Cardiac fibroblast (primary cell): ENCODE results near the gene CUL2.
"Not testable (repeated sequence)": the region's sequence is repeated elsewhere in the genome, so short reads cannot be mapped to it uniquely, and the experiment has no call there.

Experiments used
- DNase-seq, 2 donors: peaks; one replicate each; pipeline versions ENCODE4 v3.0.0 to v3.0.0-alpha.2; 2010; ENCODE audit warnings: low read depth in 2 of 2
- H3K4me3 ChIP-seq, 2 donors: replicated peaks in 1 of 2; 1 replicate in 1 of 2; 2 replicates in 1 of 2; pipeline ENCODE4 v1.5.1; 2011; ENCODE audit warnings: low read depth in 2 of 2, low read length in 2 of 2, mild to moderate bottlenecking in 2 of 2, moderate library complexity in 1 of 2
- TF ChIP-seq, protein P1 (sequence below): IDR thresholded peaks from one replicate; pipeline ENCODE4 v1.5.1; 2011; ENCODE audit warnings: low read depth, mild to moderate bottlenecking, low read length, inconsistent platforms

CUL2 gene

DNA sequence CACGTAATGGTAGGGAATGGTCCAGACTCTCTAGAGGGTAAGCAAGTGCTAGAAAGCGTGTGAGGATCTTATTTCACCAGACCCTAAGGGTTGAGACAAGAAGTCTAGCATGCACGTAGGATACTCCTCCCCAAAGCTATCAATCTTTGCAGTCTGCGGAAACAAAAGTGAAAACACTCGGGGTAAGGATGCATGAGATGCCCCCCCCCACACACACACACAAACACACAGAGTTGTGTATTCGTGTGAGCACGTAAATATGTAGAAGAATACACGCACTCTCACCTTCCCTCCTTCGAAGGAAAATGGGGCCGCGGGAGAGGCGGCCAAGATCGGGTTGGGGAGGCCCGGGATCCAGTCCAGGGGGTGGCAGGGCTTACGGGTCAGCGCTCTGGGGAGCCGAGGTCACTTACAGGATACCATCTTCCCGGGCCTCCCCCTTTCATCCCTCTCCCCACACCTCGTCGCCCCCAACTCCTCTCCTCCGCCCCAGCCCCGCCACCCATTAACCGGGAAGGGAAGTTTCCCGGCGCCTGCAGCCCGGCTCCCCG is 455 bp downstream of the CUL2 start:
- peak overlapping the region; percentile 81 to 88 for H3K4me3 ChIP-seq
- DNase-seq: peak; percentile 2 to 27
- TF ChIP-seq, protein P1, sequence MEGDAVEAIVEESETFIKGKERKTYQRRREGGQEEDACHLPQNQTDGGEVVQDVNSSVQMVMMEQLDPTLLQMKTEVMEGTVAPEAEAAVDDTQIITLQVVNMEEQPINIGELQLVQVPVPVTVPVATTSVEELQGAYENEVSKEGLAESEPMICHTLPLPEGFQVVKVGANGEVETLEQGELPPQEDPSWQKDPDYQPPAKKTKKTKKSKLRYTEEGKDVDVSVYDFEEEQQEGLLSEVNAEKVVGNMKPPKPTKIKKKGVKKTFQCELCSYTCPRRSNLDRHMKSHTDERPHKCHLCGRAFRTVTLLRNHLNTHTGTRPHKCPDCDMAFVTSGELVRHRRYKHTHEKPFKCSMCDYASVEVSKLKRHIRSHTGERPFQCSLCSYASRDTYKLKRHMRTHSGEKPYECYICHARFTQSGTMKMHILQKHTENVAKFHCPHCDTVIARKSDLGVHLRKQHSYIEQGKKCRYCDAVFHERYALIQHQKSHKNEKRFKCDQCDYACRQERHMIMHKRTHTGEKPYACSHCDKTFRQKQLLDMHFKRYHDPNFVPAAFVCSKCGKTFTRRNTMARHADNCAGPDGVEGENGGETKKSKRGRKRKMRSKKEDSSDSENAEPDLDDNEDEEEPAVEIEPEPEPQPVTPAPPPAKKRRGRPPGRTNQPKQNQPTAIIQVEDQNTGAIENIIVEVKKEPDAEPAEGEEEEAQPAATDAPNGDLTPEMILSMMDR: no peak

DNA sequence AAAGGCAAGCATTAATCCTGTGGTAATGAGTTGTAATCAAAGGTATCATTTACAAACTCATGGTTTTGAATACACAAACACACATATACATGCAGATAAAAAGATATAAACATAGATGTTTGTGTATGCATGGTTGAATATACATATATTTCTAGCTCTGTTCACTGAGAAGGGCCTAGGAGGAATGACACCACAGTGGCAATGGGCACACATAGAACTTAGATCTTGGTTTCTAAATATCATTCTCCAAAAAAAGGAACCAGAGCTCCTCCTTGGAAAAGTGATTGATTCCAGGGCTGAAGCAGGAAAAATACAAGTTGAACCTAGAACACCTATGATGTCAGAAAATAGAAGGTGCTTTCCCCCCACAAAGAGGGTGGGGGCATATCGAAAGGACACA is 6.9 kb downstream of the CUL2 start:
- no peak for DNase-seq
- TF ChIP-seq, protein P1: no peak
- H3K4me3 ChIP-seq: no peak overlapping the region

DNA sequence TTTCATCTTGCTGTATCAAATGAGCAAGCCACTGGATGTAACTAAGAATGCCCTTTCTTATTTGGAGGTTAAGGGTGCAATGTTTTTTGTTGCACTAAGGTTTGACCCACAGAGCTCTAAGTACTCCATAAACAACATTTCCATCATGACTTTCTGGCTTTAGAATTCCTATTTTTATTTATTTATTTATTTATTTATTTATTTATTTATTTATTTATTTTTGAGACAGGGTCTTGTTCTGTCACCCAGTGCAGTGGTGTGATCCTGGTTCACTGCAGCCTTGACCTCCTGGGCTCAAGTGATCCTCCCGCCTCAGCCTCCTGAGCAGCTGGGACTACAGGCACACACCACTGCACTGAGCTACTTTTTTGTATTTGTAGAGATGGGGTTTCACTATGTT is 9.9 kb downstream of the CUL2 start:
- DNase-seq, H3K4me3 ChIP-seq: not testable (repeated sequence)

DNA sequence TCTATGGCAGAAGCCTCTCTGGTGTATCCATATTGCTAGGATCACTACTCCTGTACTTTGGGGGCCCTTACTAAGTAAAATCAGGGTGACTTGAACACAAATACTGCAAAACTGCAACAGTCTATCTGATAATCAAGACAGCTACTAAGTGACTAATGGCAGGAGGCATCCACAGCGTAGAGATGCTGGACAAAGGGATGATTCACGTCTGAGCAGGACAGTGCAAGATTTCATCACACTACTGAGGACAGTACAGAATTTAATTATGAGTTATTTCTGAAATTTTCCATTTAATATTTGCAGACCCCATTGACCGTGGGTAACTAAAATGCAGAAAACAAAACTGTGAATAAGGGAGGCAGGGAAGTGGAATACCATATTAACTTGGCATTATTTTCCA is 10.4 kb downstream of the CUL2 start:
- DNase-seq: peak; percentile 57 to 89
- TF ChIP-seq, protein P1: no peak
- H3K4me3 ChIP-seq: no peak overlapping the region

DNA sequence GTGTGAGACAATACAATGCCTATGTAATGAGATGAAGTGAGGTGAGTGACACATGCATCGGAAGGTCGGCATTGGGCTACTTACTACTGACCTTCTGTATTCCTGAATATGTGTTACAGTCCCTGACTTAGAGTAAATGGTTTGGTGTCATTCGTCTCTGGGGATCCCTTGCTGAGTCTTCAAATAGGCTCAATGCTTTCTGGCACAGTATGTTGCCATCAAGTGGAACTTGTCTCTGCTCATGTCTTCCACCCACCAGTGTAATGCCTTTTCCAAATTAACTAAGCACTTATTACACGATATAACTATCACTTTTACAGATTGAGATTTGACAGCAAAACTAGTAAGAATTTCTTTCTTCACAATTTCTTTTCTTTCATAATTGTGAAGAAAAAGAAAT is 10.9 kb downstream of the CUL2 start:
- TF ChIP-seq, protein P1: no peak
- peak in 1 of 2 donors; percentile 16 for DNase-seq
- no peak overlapping the region for H3K4me3 ChIP-seq

DNA sequence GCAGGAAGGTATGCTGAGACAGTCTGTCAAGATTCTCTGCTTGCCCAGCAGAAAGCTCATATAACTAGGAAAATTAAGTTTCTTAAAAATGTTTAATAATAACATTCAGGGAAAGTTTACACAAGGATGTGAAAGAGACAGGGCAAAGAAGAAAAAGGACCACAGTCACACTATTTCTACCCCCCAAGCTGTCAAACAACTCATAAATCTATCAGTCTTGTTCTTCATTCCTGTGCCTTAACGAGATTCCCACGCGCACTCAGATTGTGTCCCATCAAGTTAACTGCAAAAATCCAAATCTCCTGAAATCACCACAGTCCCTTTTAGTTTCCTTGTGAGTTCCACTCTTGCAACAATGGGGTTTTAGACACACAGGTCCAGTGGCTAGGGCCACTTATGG is 14.9 kb downstream of the CUL2 start:
- no peak for DNase-seq
- no peak overlapping the region for H3K4me3 ChIP-seq
- TF ChIP-seq, protein P1: no peak

DNA sequence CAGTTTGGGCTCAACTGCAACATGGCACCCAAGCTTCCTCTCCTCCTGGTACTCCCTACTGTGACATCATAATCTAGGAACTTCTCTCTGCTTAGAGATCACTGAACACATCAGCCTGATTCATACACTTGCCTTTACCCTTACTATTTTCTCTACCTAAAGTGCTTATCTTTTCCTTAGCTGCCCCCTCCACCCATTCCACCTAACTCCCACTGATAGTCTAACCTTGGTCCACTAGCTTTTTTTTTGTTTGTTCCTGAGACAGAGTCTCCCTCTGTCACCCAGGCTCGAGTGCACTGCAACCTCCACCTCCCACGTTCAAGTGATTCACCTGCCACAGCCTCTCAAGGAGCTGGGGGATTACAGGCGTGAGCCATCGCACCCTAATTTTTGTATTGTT is 15.9 kb downstream of the CUL2 start:
- TF ChIP-seq, protein P1: no peak
- H3K4me3 ChIP-seq: no peak overlapping the region
- peak in 1 of 2 donors; percentile 51 for DNase-seq
